HG02938 (cell line): ENCODE data around the gene GPANK1.

Experiments
- ATAC-seq: cut with Tn5 transposase; IDR thresholded peaks from one replicate; pipeline ENCODE4 v1.9.1; 2021; ENCODE audit warnings: mild to moderate bottlenecking, moderate library complexity; ENCODE audit not compliant: unreplicated experiment

The GPANK1 gene

DNA sequence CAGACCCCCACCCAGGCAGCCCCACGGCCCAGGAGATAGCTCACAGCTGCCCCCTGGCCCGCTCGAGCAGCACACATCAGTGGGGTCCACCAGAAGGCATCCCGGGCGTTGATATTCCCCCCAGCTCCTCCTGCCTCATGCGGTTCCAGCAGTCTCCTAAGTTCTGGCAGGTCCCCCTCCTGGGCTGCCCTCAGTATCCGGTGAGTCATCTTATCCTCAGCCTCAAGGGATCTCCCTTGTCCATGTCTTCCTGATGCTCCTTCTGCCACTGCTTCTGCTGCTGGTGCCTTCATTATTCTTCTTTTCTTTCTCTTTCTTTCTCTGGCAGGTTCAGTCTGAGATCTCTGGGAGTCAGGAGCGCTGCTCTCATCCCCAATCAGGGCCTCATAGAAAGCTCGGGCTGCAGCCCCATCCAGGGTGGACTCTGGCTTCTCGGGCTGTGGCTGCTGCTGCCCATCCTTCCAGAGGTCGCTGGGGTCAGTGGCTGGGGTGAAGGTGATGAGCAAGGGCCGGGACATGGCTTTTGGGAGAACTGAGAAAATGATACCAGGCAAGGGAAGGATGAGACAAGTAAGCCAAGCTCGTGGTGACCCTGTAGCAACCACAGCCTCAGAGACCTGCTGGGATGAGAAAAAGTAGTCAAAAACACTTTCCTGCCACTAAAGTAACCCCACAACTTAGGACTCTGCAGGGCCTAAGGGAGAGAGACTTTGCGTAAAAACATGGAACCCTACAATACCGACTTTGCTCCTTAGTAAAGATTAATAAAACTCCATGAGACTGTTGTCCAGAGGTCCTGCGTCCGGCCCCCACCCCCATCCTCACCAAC is 622 bp downstream of the GPANK1 start:
- ATAC-seq = no peak

DNA sequence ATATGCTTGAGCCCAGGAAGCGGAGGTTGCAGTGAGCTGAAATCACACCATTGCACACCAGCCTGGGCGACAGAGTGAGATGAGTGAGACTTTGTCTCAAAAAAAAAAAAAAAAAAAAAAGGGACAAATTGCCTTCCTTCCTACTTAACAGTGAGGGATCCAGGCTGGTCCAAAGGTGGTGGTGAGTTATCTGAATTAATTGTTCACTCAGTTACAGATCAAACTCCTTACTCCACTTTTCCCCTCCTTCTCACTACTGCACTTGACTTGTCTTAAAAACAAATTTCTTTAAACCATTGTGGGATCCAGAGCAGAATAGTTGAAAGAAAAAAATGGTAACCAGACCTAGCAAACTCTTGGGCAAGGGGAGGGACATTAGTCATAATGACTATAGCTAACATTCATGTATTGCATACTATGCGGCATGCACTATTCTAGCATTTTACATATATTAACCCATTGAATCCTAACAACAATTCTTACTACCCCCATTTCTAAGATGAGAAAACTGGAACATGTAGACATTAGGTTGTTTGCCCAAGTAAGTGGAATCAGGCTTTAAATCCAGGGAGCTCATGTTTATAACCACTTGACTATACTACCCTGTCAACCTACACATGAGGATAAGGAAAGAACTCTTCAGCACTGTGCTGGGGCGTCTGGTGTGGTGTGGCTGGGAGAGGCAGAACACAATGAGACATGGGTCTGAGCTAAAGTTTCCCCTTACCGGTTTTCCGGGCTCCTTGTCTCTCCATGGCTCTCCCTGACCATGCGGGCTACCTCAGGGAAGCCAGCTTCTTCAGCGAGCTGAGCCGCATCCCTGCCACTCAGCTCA is 1.5 kb downstream of the GPANK1 start:
- ATAC-seq = no peak

DNA sequence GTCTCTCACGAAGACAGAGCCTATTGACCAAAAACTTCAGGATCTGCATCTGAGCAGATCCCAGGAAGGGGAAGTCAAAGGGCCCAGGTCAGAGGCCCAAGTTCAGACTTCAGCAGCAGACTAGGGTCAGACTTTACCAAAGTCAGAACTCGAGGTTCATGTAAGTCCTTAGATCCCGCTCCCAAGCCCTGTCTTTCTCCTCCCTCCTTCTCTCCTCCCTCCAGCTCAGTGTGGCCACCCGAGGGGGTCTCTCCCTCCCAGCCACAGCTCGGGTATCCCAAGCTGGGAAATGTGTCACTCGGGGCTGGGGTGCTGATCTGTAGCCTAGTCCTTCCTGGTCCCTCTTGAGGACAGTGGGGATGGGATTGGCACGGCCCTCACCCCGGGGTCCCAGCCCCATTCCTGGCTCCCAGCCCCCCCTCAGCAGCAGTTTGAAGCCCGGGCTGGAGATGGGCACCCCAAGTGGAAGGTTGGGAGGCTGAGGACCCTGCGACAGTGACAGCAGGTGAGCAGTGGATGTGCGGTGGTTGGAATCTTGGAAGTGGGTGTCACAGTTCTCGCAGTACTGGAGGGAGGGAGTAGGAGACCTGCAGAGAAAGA is 2.6 kb downstream of the GPANK1 start:
- ATAC-seq = no peak

DNA sequence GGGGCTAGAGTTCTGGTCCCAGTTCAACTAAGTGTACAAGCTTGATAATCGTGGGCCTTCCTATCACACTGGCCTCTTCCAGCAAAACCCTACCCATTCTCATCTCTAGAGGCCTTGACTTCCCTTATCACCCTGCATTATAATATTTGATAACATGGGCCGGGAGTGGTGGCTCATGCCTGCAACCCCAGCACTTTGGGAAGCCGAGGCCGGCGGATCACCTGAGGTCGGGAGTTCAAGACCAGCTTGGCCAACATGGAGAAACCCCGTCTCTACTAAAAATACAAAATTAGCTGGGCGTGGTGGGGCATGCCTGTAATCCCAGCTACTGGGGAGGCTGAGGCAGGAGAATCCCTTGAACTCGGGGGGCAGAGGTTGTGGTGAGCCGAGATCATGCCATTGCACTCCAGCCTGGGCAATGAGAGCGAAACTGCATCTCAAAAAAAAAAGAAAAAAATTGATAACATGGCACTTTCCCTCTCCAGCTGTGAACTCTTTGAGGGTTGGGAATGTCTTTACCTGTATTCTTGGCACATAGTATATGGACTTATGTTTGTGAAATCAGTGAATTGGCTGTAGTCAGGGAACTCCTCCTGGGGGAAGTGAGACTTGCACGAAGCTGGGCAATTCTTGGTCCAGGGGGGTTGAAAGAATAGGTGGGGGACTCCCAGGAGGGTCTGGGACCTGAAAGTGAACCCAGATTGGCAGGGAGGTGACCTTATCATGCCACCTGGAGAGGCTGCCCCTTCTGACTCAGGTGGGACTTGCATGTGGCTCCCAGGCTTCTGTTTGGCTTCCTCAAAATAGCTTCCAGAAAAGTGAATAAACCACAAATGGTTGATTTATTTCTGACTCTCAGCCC is 3.3 kb downstream of the GPANK1 start:
- ATAC-seq = no peak

DNA sequence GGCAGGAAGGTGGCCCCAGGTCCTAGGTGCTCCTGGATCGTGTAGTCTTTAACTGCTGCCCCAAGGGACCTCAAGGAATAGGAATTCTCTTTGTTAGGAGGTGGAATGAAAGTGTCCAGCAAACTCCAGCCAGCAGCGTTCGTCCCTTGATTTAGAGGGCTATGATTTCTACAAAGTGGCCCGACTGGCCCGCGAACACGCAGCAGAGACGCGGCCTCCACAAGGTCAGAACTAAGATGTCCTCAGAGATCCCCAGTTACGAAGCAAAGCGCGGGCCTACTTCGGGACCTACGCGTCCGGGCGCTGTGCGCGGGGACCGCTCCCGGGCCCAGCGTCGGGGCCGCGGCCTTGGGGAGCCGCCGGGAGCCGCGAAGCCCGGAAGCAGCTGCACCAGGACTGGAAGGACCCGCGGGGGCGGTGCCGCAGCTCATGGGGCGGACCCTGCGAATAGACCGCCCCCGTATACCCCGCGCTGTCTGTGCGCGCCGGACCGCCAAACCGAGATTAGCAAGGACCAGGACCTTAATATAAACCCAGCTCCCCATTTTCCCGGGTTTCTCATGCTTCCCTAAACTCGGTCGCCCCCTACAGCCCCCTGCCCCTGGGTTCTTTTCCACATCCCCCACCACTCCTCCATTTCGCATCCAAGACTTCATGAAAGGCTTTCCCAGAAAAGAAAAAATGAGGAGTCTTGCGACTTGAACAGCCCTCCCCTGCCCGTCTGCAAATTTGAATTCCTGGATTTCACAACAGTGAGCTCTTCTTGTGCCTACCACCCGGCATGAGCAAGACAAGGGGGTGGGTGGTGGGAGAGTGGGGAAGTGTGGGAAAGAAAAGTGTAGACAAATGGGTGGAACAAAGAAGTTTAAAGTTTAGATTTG is 4.2 kb downstream of the GPANK1 start, which contains the start of gene C6orf47:
Gene C6orf47, minus strand, starts transcription at position 398 of the 881 bp plus-strand sequence. CDS start 831 bp downstream, outside the sequence.
- ATAC-seq = no peak

DNA sequence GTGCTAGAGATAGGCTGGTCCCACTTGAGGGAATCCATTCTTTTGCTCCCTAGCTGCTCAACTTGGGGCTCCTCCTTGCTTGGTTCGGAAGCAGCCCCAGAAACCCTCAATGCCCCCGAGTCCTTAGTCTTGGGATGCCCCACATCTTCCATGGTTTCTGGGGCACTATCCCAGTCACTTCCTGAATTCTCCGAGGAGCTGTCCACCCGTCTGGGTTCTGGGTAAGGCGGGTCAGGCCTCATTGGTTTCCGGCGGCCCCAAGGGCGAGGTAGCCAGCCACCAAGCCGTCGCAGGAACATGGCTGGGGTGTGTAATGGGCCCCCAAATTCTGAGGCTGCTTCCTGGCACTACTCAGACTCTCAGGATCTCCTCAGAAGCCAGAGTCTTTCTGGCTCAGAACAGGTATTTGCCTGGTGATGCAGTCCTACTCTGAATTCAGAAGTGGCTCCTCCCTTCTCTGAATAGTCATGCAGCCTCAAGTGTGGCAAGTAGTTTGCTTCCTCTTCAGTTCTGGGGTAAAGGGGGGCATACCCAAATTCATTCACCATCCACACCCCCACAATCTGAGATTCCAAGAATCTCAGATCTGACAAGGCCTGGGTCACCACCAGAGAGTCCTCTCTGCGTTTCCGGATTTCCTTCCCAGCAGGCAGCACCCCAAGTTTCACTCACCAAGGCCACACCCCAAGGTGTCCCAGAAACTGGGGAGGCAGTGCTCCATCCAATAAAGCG is 5.0 kb downstream of the GPANK1 start:
- ATAC-seq = no peak

DNA sequence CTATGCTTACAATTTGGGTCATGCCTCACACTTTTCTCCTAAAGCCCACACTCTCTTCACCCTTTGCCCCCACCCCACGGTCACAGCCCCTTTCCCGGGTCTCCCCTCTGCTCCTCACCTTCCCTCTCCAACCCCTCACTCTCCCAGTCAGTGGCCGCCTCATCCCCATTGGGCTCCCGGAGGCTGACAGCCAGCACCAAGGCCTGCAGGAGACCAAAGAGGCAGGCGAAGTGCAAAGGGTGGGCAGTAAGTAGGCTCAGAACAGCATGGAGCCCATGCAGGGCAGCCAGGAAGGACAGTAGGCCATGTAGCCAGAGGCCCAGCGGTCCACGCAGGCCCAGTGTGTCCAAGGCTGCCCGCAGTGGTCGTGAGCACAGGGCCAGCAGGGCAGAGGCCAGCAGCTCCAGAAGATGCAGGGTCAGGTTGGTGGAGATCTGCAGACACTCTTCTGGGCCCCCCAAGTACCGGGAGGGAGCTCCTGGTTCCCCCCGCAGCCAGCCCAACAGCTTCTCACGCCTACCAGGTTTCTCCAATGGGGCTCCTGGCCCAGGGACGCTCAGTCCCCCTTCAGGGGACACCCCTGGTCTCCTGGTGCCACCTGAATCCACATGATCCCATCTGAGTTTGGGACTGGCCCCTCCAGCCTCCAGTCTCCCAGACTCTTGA is 5.7 kb downstream of the GPANK1 start:
- no peak for ATAC-seq

DNA sequence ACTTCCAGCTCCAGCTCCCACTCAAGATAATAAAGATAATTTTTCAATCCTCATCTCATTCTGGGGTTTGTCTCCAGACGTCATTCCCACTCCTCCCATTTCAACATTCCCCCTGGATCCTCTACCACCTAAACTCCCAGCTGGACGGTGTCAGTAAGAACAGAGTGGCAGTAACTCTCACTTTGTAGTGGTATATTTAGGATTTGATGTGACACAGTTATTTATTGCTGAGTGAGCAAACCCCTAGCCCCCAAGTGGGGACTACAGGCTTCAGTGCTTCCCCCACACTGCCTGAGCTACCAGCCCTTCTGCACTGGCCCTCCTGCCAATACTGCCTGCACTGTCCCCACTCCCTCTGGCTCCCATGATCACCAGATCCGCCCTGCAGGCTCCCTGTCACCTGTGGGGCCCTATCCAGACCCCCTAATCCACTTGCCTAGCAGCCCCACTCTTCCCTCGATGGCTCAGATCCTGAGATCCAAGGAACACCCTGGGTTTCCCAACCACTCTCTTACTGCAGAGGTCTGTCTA is 6.6 kb downstream of the GPANK1 start:
- ATAC-seq = no peak

DNA sequence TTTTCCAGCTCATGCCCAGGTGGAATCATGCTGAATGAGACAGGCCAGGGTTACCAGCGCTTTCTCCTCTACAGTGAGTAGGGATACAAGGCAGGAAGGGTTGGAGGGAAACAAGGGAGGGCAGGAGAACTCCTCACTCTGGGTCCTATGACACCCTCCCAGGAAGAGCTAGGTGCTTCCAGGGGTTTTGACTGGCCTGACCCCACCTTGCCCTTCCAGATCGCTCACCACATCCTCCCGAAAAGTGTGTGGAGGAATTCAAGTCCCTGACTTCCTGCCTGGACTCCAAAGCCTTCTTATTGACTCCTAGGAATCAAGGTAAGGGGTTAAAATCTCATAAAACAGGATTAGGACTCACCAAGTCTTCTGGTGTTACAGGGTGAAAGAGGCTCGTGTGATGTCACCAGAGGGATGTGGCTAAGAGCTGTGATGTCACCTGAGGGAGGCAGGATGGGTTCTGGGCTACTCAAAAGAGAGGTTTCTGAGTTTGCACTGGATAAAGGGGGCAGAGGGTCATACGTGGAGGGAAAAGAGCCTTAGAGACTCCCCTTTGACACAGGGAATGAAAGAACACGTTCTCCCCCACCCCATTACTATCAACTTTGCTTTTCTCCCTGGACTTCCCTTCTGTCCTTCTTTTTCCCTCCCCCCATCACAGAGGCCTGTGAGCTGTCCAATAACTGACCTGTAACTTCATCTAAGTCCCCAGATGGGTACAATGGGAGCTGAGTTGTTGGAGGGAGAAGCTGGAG is 7.2 kb downstream of the GPANK1 start:
- ATAC-seq = no peak

DNA sequence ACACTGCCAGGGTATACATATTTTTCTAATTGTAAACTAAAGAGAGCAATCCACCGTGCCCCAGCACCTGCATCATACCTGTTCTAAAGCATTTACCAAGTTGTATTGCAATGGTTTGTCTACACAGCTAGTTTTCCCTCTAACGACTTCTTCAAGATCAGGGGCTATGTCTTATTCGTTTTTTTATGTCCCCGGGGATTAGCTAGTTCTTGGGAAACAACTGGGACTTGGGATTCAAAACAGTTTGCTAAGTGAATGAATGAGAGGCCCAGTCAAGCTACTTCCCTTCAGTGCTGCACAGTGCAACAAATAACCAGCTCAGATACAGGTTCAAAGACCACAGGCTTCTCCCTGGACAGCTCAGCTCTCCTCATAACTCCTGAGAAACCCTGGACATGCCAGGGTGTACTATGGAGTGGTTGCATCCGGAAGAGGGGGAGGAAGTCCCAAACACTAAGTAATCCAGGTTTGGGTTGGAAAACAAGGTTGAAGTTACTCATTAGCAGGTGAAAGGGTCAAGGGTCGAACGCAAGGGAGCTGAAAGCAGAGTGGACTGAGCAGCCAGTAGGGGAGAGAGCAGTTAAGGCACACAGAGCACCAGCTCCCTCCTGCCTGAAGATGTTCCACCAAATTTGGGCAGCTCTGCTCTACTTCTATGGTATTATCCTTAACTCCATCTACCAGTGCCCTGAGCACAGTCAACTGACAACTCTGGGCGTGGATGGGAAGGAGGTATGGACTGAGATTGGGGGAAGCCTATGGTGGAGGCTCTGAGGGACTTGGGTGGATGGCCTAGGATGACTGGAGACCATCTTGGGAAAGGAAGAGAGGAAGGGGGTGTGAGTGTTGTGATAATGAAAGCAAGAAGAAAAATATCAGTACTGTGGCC is 9.2 kb downstream of the GPANK1 start, which contains the start of gene APOM:
Gene APOM, plus strand, starts transcription at position 546 of the 889 bp plus-strand sequence. Its CDS starts 73 bp downstream, at position 619.
- ATAC-seq = no peak

DNA sequence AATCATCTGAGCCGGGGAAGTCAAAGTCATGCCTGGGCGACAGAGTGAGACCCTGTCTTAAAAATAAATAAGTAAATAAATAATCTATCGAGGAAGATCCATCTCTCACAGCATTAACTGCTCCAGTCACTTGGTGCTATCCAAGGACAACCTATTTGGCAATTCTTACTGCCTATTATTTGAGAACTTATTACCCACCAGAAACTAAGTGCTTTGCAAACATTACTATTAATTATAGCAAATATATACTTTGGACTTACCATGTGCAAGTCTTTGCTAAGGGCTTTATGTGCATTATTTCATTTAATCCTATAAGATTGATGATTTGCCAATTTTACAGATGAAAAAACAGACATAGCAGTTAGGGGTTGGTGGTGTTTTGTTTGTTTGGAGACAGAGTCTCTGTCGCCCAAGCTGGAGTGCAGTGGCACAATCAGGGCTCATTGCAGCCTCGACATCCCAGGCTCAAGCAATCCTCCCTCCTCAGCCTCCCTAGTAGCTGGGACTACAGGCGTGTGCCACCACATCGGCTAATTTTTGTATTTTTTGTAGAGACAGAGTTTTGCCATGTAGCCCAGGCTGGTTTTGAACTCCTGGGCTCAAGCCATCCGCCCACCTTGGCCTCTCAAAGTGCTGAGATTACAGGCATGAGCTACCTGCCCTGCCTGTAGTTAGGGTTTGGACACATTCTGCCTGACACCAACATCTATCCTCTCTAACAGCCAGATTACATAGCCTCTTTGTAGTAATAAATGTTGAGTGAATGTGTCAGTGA is 10.0 kb downstream of the GPANK1 start:
- ATAC-seq = no peak

DNA sequence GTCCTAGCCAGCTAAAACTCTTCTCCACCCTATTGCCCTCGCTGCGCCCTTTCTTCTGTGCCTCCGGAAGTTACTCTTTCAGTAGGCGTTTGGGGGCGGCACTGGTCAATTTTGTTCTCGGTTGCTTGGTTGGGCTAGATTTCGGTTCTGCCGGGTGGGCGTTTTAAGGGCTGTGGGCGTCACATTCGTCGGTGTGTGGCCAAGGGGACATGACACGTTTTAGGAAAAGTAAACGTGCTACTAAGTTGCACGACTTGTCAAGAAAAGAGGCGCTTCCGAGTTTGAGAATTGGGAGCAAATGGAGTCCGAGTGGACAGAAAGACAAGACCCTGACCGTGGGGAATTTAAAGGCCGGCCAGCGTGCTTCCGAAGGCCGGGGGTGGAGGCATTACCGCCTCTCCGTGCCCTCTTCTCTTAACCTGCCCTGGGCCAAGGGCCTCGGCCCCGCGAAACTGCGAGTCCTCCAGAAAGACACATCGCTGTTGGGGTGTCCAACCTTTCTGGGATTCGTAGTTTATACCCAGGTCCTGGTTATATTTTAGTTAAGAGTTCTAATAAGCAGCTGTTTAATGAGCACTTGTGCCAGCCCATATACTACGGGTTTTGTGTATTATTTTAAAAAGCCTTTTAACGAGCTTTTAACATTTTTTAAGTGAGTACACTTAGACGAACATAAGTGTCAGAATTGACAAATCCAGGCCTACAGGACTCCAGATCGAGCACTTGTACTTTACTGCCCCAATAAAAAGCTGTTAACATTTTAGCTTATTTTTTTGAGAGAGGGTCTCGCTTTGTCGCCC is 11.7 kb downstream of the GPANK1 start:
- peak; percentile 55 for ATAC-seq

DNA sequence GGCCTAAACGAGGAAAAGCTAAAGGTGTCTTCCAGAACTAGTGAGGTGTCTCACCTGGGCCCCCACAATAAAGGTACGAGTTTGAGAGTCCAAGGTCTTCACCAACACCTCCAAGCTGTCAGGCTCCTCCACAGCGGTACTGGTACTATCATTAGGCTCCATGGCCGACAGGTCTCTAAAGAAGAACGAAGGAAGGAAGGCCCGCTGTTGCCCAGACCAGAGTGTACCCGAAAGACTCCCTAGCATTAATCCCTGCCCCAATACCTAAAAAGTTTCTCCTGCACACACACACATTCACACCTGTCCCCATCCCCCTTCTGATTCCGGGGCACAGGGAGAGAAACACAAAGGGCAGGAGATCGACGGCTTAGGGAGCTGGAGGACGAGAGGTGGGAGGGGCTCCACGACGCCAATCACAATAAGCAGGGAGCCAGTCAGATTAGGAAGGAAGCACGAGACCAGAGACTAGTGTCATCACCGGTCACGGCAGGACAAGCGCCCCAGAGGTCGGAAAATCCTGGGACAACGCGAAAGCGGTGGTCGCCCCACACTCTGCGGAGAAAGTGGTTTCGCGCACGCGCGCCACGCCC is 13.1 kb downstream of the GPANK1 start:
- ATAC-seq = peak; percentile 34

DNA sequence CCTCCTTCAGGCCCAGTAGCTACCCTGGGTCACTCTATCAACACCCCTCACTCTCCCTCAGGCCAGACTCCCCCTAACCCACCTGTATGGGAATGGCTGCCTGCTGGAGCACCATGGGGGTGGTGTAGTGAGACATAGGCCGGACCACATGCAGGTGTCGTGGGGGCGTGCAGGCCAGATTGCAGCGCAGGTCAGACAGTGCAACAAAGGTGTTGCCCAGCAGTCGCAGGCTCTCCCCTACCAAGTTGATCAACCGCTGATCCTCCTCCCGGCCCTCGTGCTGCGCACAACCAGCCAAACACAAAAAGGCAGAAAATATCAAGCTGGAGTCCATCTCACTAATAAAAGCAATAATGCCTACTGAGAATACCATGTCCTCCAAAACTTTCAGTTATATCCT is 19.5 kb downstream of the GPANK1 start:
- no peak for ATAC-seq
